GM12878 (cell line): ENCODE results near the gene ABCB4. TPM values are rescaled to one million over a fixed set of nuclear protein-coding genes. Genes with fewer than 3 reads are reported as not detected.

Source experiments
- ATAC-seq: fragments of 200-7000 bp; cut with Tn5 transposase; 3 replicates; pipeline ENCODE4 v1.9.1; 2020; ENCODE audit warnings: mild to moderate bottlenecking, moderate library complexity
- BruUV-seq: library from RNA; stranded (reverse); fragments of 400-500 nt; replicated peaks from 2 replicates; lab custom pipeline; 2021; lab: Mats Ljungman, UMichigan
- CTCF ChIA-PET: fragments of 300-600 bp; sonication (Branson Sonifier 250); formaldehyde crosslinking; extraction: SDS; loops from one replicate; lab custom pipeline; 2021; ENCODE audit warnings: inconsistent platforms; lab: Yijun Ruan, JAX
- POLR2A ChIA-PET: fragments of 350-600 bp; formaldehyde crosslinking; extraction: SDS; loops from one replicate; lab custom pipeline; 2021; ENCODE audit warnings: inconsistent platforms; lab: Charles Lee
- RAD21 ChIA-PET: fragments of 300-600 bp; sonication (Branson Sonifier 250); formaldehyde crosslinking; loops from one replicate; lab custom pipeline; 2023; ENCODE audit warnings: antibody characterized with exemption; ENCODE audit not compliant: unreplicated experiment; lab: Charles Lee
- SMC1A ChIA-PET: fragments of 300-600 bp; sonication (Branson Sonifier 250); formaldehyde crosslinking; loops from one replicate; lab custom pipeline; 2023; ENCODE audit not compliant: unreplicated experiment, uncharacterized antibody; lab: Charles Lee
- DNase-seq: peaks from one replicate; pipeline ENCODE4 v3.0.0-alpha.2; 2011; ENCODE audit warnings: low read depth, low spot score
- FAIRE-seq: peaks from 3 replicates; lab custom pipeline; 2011; peaks lifted over from hg19 to GRCh38; lab: Jason Lieb, UNC
- H2AFZ ChIP-seq: 2 replicates; pipeline ENCODE4 v1.6.0; 2011; ENCODE audit warnings: low read depth, low read length, control low read depth; ENCODE audit not compliant: control insufficient read depth
- H3K27ac ChIP-seq: 2 replicates; pipeline ENCODE4 v1.5.1; 2011; ENCODE audit warnings: control low read depth; ENCODE audit not compliant: control insufficient read depth, insufficient read depth
- H3K27me3 ChIP-seq, 2 experiments: replicated peaks in 1 of 2; 2 replicates each; pipeline versions ENCODE4 v1.6.0 to v1.6.1; 2011; ENCODE audit warnings: low read length in 1 of 2; ENCODE audit not compliant: control insufficient read depth in 2 of 2, insufficient read depth in 2 of 2
- H3K36me3 ChIP-seq, 2 experiments: 2 replicates each; pipeline ENCODE4 v1.5.1; 2011; ENCODE audit warnings: low read length in 1 of 2; ENCODE audit not compliant: control insufficient read depth in 2 of 2, insufficient read depth in 2 of 2
- H3K4me1 ChIP-seq: 2 replicates; pipeline ENCODE4 v1.6.1; 2011; ENCODE audit warnings: mild to moderate bottlenecking, low read length, moderate library complexity, mixed read lengths; ENCODE audit not compliant: control insufficient read depth, insufficient read depth
- H3K4me2 ChIP-seq: 2 replicates; pipeline ENCODE4 v1.6.0; 2011; ENCODE audit warnings: control low read depth; ENCODE audit not compliant: control insufficient read depth, insufficient read depth
- H3K4me3 ChIP-seq: fragments of 200-600 bp; sonication (generic); 2 replicates; pipeline ENCODE4 v1.5.1; 2016
- H3K79me2 ChIP-seq: 2 replicates; pipeline ENCODE4 v1.6.0; 2011; ENCODE audit warnings: low read length; ENCODE audit not compliant: control insufficient read depth, insufficient read depth
- H3K9ac ChIP-seq: 2 replicates; pipeline ENCODE4 v1.8.0; 2011; ENCODE audit warnings: low read length, control low read depth, mixed read lengths; ENCODE audit not compliant: control insufficient read depth, insufficient read depth
- H3K9me3 ChIP-seq: replicated peaks from 3 replicates; pipeline ENCODE4 v1.5.1; 2011; ENCODE audit warnings: mild to moderate bottlenecking, low read length; ENCODE audit not compliant: control insufficient read depth, insufficient read depth
- H4K20me1 ChIP-seq: 2 replicates; pipeline ENCODE4 v1.6.0; 2011; ENCODE audit not compliant: control insufficient read depth, insufficient read depth
- BACH1 ChIP-seq: fragments of 450-650 bp; IDR thresholded peaks from 2 replicates; pipeline ENCODE4 v1.6.1; 2017; ENCODE audit warnings: mild to moderate bottlenecking, borderline replicate concordance
- BHLHE40 ChIP-seq, 2 experiments: fragments of 450-650 bp in 1 of 2; IDR thresholded peaks; 2 replicates each; pipeline ENCODE4 v1.6.1; 2011 to 2017; ENCODE audit warnings: low read depth in 2 of 2, borderline replicate concordance in 1 of 2, improper control_type of control experiment in 1 of 2, low read length in 1 of 2, mild to moderate bottlenecking in 1 of 2
- MYB ChIP-seq: fragments of 150-350 bp; IDR thresholded peaks from 2 replicates; pipeline ENCODE4 v1.6.1; 2014; ENCODE audit warnings: mild to moderate bottlenecking, low read depth, low read length, borderline replicate concordance
- SREBF2 ChIP-seq: IDR thresholded peaks from 2 replicates; pipeline ENCODE4 v1.6.1; 2012; ENCODE audit warnings: mild to moderate bottlenecking, low read length
- TBL1XR1 ChIP-seq: IDR thresholded peaks from 2 replicates; pipeline ENCODE4 v1.6.1; 2012; ENCODE audit warnings: low read depth, low read length, improper control_type of control experiment
- WGBS: methylation state at CpG from one replicate; pipeline ENCODE4 v1.1.6; 2016; ENCODE audit warnings: low lambda C conversion rate; ENCODE audit not compliant: insufficient replicate concordance, insufficient coverage; ENCODE audit errors: missing lambda C conversion rate; 5-methylcytosine and 5-hydroxymethylcytosine counted together
- in situ Hi-C: fragments of 300-500 bp; cut with MboI; formaldehyde crosslinking; loops from 9 replicates; pipeline ENCODE4 v1.14.3; 2018; ENCODE audit warnings: mixed read lengths
- intact Hi-C: fragments of 100-400 bp; cut with micrococcal nuclease; formaldehyde crosslinking; loops from one replicate; pipeline ENCODE4 v1.14.2; 2022; ENCODE audit not compliant: unreplicated experiment
- polyA plus RNA-seq, 11 experiments: library from polyadenylated mRNA; depleted of rRNA in 4 of 11; unstranded in 6 of 11; stranded (reverse) in 5 of 11; fragments of >200 nt; fragmentation: Nextera tagmentation in 4 of 11; fragmentation: Illumina TruSeq in 1 of 11; extraction: Ambion mirVana in 4 of 11; extraction: Trizol in 1 of 11; gene quantifications; 1 replicate in 1 of 11; 2 replicates in 10 of 11; pipeline versions ENCODE4 v1.2.1 to v1.2.3, GENCODE V29; 2011 to 2016; ENCODE audit warnings: inconsistent platforms in 2 of 11, missing spikeins in 2 of 11, low read depth in 1 of 11
- total RNA-seq, 4 experiments: library from RNA; depleted of rRNA in 3 of 4; stranded (reverse); fragments of >200 nt in 3 of 4; fragmentation: Illumina TruSeq in 1 of 4; extraction: Trizol in 1 of 4; gene quantifications; 2 replicates each; pipeline versions ENCODE4 v1.2.1 to v1.2.3, GENCODE V29; 2013 to 2021
- TF ChIP-seq, protein P1 (sequence below): fragments of 450-650 bp; formaldehyde crosslinking; IDR thresholded peaks from 2 replicates; pipeline ENCODE4 v1.4.0; 2020; ENCODE audit warnings: mild to moderate bottlenecking, moderate library complexity

The ABCB4 gene
- total and polyA plus RNA-seq, 10 of the 15 experiments (the other 5 are each of a cell fraction or from before 2014, with no cell fraction given), result 1.9 to 8.3 (median 4.4) TPM

- TF ChIP-seq, protein P1, sequence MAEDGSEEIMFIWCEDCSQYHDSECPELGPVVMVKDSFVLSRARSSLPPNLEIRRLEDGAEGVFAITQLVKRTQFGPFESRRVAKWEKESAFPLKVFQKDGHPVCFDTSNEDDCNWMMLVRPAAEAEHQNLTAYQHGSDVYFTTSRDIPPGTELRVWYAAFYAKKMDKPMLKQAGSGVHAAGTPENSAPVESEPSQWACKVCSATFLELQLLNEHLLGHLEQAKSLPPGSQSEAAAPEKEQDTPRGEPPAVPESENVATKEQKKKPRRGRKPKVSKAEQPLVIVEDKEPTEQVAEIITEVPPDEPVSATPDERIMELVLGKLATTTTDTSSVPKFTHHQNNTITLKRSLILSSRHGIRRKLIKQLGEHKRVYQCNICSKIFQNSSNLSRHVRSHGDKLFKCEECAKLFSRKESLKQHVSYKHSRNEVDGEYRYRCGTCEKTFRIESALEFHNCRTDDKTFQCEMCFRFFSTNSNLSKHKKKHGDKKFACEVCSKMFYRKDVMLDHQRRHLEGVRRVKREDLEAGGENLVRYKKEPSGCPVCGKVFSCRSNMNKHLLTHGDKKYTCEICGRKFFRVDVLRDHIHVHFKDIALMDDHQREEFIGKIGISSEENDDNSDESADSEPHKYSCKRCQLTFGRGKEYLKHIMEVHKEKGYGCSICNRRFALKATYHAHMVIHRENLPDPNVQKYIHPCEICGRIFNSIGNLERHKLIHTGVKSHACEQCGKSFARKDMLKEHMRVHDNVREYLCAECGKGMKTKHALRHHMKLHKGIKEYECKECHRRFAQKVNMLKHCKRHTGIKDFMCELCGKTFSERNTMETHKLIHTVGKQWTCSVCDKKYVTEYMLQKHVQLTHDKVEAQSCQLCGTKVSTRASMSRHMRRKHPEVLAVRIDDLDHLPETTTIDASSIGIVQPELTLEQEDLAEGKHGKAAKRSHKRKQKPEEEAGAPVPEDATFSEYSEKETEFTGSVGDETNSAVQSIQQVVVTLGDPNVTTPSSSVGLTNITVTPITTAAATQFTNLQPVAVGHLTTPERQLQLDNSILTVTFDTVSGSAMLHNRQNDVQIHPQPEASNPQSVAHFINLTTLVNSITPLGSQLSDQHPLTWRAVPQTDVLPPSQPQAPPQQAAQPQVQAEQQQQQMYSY (CRISPR knock-in tag), result no peak
- TF ChIP-seq TBL1XR1, result no peak
- TF ChIP-seq SREBF2, result no peak
These were observed 30.2 kb upstream of the ABCB4 start (continued) for GRCh38 chr7:87505557-87506245.

GRCh38 chr7:87505122-87505521 is 29.6 kb upstream of the ABCB4 start:
- Histone ChIP-seq H3K36me3 (no peaks in the 10 kb centered on the region), H3K27me3 (no peaks in the 10 kb centered on the region), H3K4me2 (no peak overlapping the region), H3K9ac (no peak overlapping the region), H4K20me1 (no peaks in the 10 kb centered on the region), H2AFZ (no peak overlapping the region), H3K79me2 (no peaks in the 10 kb centered on the region), H3K9me3 (no peaks in the 10 kb centered on the region), H3K4me1 (no peaks in the 10 kb centered on the region), H3K4me3 (no peak overlapping the region), H3K27ac (no peak overlapping the region)
- TF ChIP-seq MYB (no peak), BHLHE40 (IDR thresholded peaks at IDR 0.05; ENCODE audit: borderline replicate concordance in 1 of 2, low read depth in 2 of 2, low read length in 1 of 2) (no peak), BACH1 (no peak)
- no peak for FAIRE-seq
- SMC1A ChIA-PET, result interaction anchor here (1.0 to 3.8 kb wide), 18 partner anchors 10 to 401 kb away, joined by 3 to 32 read pairs (median 4); partner anchors contain the start of gene ABCB1
- no TSS peak for BruUV-seq
- 71% methylated on average over 5 of the region's 5 CpGs for WGBS
- DNase-seq, result no peak
- in situ Hi-C loops (loop anchor here (10.0 kb wide), 1 partner anchor 610 kb away; no protein-coding TSS in a partner anchor), intact Hi-C loops (loop anchor here (5.0 kb wide), 4 partner anchors 117 to 607 kb away; partner anchors contain the start of genes DBF4 and SLC25A40)
- POLR2A ChIA-PET, result no interaction called here
- CTCF ChIA-PET, result interaction anchor here (0.8 to 3.9 kb wide), 23 partner anchors 10 to 665 kb away, joined by 3 to 31 read pairs (median 4); partner anchors contain the start of gene ABCB1
- RAD21 ChIA-PET, result interaction anchor here (1.0 to 2.7 kb wide), 10 partner anchors 26 to 605 kb away, joined by 3 to 33 read pairs (median 6); partner anchors contain the start of gene ABCB1
- no peak for ATAC-seq
